ENCODE data around the gene PPP1R3A.

GRCh38 chr7:113912876-113913275 lies 5.9 kb downstream of the PPP1R3A start:
- TF ChIP-seq POLR2A (IDR thresholded peaks at IDR 0.05) (no peak), CTCF (IDR thresholded peaks at IDR 0.05) (no peak)

All from ovary (tissue), 3 donors.